DOHH2 (cell line): ENCODE data around the gene GPX5.

Experiments
- EZH2phosphoT487 ChIP-seq: fragments of 200-600 bp; sonication (generic); IDR thresholded peaks from 2 replicates; pipeline ENCODE4 v1.6.1; 2017; ENCODE audit warnings: borderline replicate concordance, mild to moderate bottlenecking, antibody characterized with exemption, low read length, moderate library complexity, mixed read lengths
- TF ChIP-seq, protein P1 (sequence below): fragments of 200-600 bp; sonication (generic); IDR thresholded peaks from one replicate; pipeline ENCODE4 v1.5.1; 2014; ENCODE audit warnings: antibody characterized with exemption, mild to moderate bottlenecking, low read depth, low read length; ENCODE audit not compliant: poor library complexity, severe bottlenecking

DNA sequence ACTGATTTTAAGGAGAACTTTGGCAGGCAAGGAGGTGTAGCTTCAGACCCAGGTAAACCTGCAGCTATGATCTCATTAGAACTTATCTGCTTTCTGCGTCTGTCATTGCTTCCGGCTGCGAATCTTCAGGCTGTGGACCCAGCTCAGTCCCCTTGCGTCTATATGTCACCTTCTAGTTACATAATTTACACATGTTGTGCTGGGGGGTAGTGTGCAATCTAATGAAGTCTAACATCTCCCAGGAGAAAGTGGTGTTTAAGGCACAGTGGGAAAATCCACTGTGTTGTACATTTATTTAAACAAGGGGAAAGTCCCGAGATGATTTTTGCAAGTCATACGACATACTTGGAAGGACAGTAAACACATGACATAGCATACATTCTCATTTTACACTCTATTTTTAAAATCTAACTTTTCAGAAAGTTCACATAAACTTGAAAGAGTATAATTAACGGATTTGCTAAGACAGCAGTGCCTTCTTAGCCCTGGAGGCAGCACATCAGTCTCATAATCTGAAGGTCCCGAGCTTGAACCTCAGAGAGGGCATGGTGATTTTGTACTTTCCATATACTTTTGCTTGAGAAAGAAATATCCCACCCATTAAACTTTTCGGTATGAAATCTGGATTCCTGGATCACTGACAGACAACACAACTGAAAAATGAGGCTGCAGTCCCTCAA is 45.3 kb upstream of the GPX5 start:
- TF ChIP-seq, protein P1, sequence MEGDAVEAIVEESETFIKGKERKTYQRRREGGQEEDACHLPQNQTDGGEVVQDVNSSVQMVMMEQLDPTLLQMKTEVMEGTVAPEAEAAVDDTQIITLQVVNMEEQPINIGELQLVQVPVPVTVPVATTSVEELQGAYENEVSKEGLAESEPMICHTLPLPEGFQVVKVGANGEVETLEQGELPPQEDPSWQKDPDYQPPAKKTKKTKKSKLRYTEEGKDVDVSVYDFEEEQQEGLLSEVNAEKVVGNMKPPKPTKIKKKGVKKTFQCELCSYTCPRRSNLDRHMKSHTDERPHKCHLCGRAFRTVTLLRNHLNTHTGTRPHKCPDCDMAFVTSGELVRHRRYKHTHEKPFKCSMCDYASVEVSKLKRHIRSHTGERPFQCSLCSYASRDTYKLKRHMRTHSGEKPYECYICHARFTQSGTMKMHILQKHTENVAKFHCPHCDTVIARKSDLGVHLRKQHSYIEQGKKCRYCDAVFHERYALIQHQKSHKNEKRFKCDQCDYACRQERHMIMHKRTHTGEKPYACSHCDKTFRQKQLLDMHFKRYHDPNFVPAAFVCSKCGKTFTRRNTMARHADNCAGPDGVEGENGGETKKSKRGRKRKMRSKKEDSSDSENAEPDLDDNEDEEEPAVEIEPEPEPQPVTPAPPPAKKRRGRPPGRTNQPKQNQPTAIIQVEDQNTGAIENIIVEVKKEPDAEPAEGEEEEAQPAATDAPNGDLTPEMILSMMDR, result no peak
- TF ChIP-seq EZH2phosphoT487, result no peak
